ENCODE results near the gene ASPA. TPM values are rescaled to one million over a fixed set of nuclear protein-coding genes. Genes with fewer than 3 reads are reported as not detected.

Gene ASPA
- polyA plus RNA-seq, 6 donors from 2014 or later, result not detected

- Mint-ChIP-seq H3K27me3 (peaks cover 19 to 31% (median 26%) of the 10 kb centered on the region in 3 donors), H3K4me3 (no peak overlapping the region), H3K9me3 (peaks cover 0 to 8% (median 0%) of the 10 kb centered on the region in 7 donors), H3K36me3 (no peaks in the 10 kb centered on the region), H3K27ac (no peak overlapping the region), H3K4me1 (no peaks in the 10 kb centered on the region)
- ATAC-seq (ENCODE audit: low read depth in 2 of 2) (no peak), DNase-seq (no peak)
Observed at GRCh38 chr17:3546521-3546920, 70.7 kb downstream of the ASPA start.

GRCh38 chr17:3546997-3547396 is 71.2 kb downstream of the ASPA start:
- ATAC-seq (ENCODE audit: low read depth in 2 of 2) (no peak), DNase-seq (no peak)
- no peak overlapping the region for H3K4me3 Mint-ChIP-seq
- peaks cover 0 to 8% (median 0%) of the 10 kb centered on the region in 7 donors for H3K9me3 Mint-ChIP-seq
- H3K27me3 Mint-ChIP-seq, result peaks cover 19 to 29% (median 26%) of the 10 kb centered on the region in 3 donors
- no peaks in the 10 kb centered on the region for H3K4me1 Mint-ChIP-seq
- H3K27ac Mint-ChIP-seq, result no peak overlapping the region
- H3K36me3 Mint-ChIP-seq, result no peaks in the 10 kb centered on the region

- Mint-ChIP-seq H3K4me1 (no peaks in the 10 kb centered on the region), H3K9me3 (peaks cover 0 to 8% (median 0%) of the 10 kb centered on the region in 7 donors), H3K36me3 (no peaks in the 10 kb centered on the region), H3K27me3 (peaks cover 19 to 24% (median 22%) of the 10 kb centered on the region in 3 donors), H3K4me3 (no peak overlapping the region), H3K27ac (no peak overlapping the region)
- ATAC-seq (ENCODE audit: low read depth in 2 of 2) (no peak), DNase-seq (no peak)
Observed at GRCh38 chr17:3547628-3548027, 71.8 kb downstream of the ASPA start.

- peaks cover 12 to 25% (median 22%) of the 10 kb centered on the region in 3 donors for H3K27me3 Mint-ChIP-seq
- H3K36me3 Mint-ChIP-seq, result no peaks in the 10 kb centered on the region
- peaks cover 0 to 8% (median 0%) of the 10 kb centered on the region in 7 donors for H3K9me3 Mint-ChIP-seq
- peak overlapping the region in 1 of 8 donors; percentile 6 for H3K4me3 Mint-ChIP-seq
- peaks cover 0 to 5% (median 0%) of the 10 kb centered on the region in 3 donors for H3K4me1 Mint-ChIP-seq
- ATAC-seq (ENCODE audit: low read depth in 2 of 2) (no peak), DNase-seq (no peak)
- H3K27ac Mint-ChIP-seq, result no peak overlapping the region
Observed at GRCh38 chr17:3549610-3550162, 73.9 kb downstream of the ASPA start.

- H3K4me1 Mint-ChIP-seq, result peaks cover 0 to 5% (median under 1%) of the 10 kb centered on the region in 3 donors
- no peak overlapping the region for H3K27ac Mint-ChIP-seq
- H3K36me3 Mint-ChIP-seq, result no peaks in the 10 kb centered on the region
- ATAC-seq (ENCODE audit: low read depth in 2 of 2) (no peak), DNase-seq (no peak)
- H3K9me3 Mint-ChIP-seq, result peaks cover 0 to 8% (median 0%) of the 10 kb centered on the region in 7 donors
- peaks cover 12 to 33% (median 31%) of the 10 kb centered on the region in 3 donors for H3K27me3 Mint-ChIP-seq
- H3K4me3 Mint-ChIP-seq, result no peak overlapping the region
Observed at GRCh38 chr17:3551189-3551588, 75.4 kb downstream of the ASPA start.

GRCh38 chr17:3552916-3553315 is 77.1 kb downstream of the ASPA start:
- ATAC-seq (ENCODE audit: low read depth in 2 of 2) (no peak), DNase-seq (no peak)
- Mint-ChIP-seq H3K9me3 (peaks cover 0 to 8% (median 0%) of the 10 kb centered on the region in 7 donors), H3K27ac (no peak overlapping the region), H3K27me3 (peaks cover 12 to 36% (median 33%) of the 10 kb centered on the region in 3 donors), H3K4me1 (peaks cover 0 to 15% (median 5%) of the 10 kb centered on the region in 3 donors), H3K4me3 (no peak overlapping the region), H3K36me3 (no peaks in the 10 kb centered on the region)

Other genes with a start within 250 kb of the ASPA start
- gene OR3A1, start 177.6 kb upstream of the ASPA start, polyA plus RNA-seq (ENCODE audit: low read depth in 6 of 6), result under 1 TPM in 2 of 6 donors, not detected in 4; 0.30 to 0.77 TPM
- 1 to 10 TPM in 2 of 6 donors, not detected in 4; 1.2 TPM for gene OR3A2, start 89.7 kb upstream of the ASPA start, polyA plus RNA-seq (ENCODE audit: low read depth in 6 of 6)
- gene OR1E1, start 77.6 kb upstream of the ASPA start, polyA plus RNA-seq (ENCODE audit: low read depth in 6 of 6), result not detected
- not detected for gene OR3A3, start 64.6 kb upstream of the ASPA start, polyA plus RNA-seq (ENCODE audit: low read depth in 6 of 6)
- not detected for gene OR1E2, start 42.2 kb upstream of the ASPA start, polyA plus RNA-seq (ENCODE audit: low read depth in 6 of 6)
- not detected for gene SPATA22, start 4.2 kb upstream of the ASPA start, polyA plus RNA-seq (ENCODE audit: low read depth in 6 of 6)
- gene TRPV3, start 81.8 kb downstream of the ASPA start, polyA plus RNA-seq (ENCODE audit: low read depth in 6 of 6), result under 1 TPM in 2 of 6 donors, not detected in 4; 0.19 to 0.21 TPM
- gene TRPV1, start 133.4 kb downstream of the ASPA start, polyA plus RNA-seq (ENCODE audit: low read depth in 6 of 6), result 1 to 10 TPM in 1 of 6 donors, under 1 TPM in 3, not detected in 2; 0.13 to 1.2 (median 0.52) TPM
- 1 to 10 TPM; 4.3 to 8.4 (median 6.6) TPM for gene SHPK, start 160.3 kb downstream of the ASPA start, polyA plus RNA-seq (ENCODE audit: low read depth in 6 of 6)
- gene CTNS, start 160.8 kb downstream of the ASPA start, polyA plus RNA-seq (ENCODE audit: low read depth in 6 of 6), result 10 to 100 TPM in 3 of 6 donors, 1 to 10 TPM in 3; 9.2 to 14.5 (median 10.2) TPM
- 10 to 100 TPM; 37.1 to 56.5 (median 45.1) TPM for gene TAX1BP3, start 192.6 kb downstream of the ASPA start, polyA plus RNA-seq (ENCODE audit: low read depth in 6 of 6)
- gene EMC6, start 192.8 kb downstream of the ASPA start, polyA plus RNA-seq (ENCODE audit: low read depth in 6 of 6), result 10 to 100 TPM; 38.9 to 83.4 (median 55.2) TPM
- gene P2RX5, start 220.2 kb downstream of the ASPA start, polyA plus RNA-seq (ENCODE audit: low read depth in 6 of 6), result 100 to 1,000 TPM; 377 to 864 (median 638) TPM
- 1 to 10 TPM in 1 of 6 donors, under 1 TPM in 5; 0.19 to 2.3 (median 0.74) TPM for gene HASPIN, start 247.9 kb downstream of the ASPA start, polyA plus RNA-seq (ENCODE audit: low read depth in 6 of 6)

Data from naive B cell (primary cell).